ENCODE data around the gene TGM3.
A peak's percentile ranks its signal among the peaks of the same experiment; 100 is the strongest.

TGM3 gene

GRCh38 chr20:2385026-2385425, 89.2 kb downstream of the TGM3 start:
- DNase-seq = no peak

GRCh38 chr20:2385496-2385895, 89.7 kb downstream of the TGM3 start:
- DNase-seq = no peak

- peak; percentile 29 for DNase-seq
Observed at GRCh38 chr20:2386516-2387179, 90.8 kb downstream of the TGM3 start.

- peak; percentile 34 for DNase-seq
Observed at GRCh38 chr20:2387180-2387577, 91.4 kb downstream of the TGM3 start.

- no peak for DNase-seq
Observed at GRCh38 chr20:2387580-2387979, 91.8 kb downstream of the TGM3 start.

Measured in fibroblast of skin of scalp (primary cell).